ENCODE data around the gene ITGB2.

The ITGB2 gene

GRCh38 chr21:44955141-44955797, 34.6 kb upstream of the ITGB2 start:
- Histone ChIP-seq H3K27me3 (ENCODE audit: insufficient read depth, low read length, poor library complexity, severe bottlenecking) (no peaks in the 10 kb centered on the region), H2AFZ (ENCODE audit: low read length) (no peak overlapping the region), H3K4me1 (ENCODE audit: insufficient read depth, low read length, poor library complexity, severe bottlenecking) (no peaks in the 10 kb centered on the region), H3K36me3 (ENCODE audit: insufficient read depth, low read length) (peaks cover 48% of the 10 kb centered on the region; the same call in 1 of the 2 replicates), H3K9me3 (ENCODE audit: insufficient read depth, low read depth, low read length) (no peaks in the 10 kb centered on the region), H3K4me3 (ENCODE audit: low read length, poor library complexity, severe bottlenecking) (no peak overlapping the region), H3K4me2 (ENCODE audit: low read depth, low read length, poor library complexity, severe bottlenecking) (no peak overlapping the region), H3K9ac (ENCODE audit: low read depth, low read length, poor library complexity, severe bottlenecking) (no peak overlapping the region), H4K20me1 (ENCODE audit: insufficient read depth, low read length, poor library complexity, severe bottlenecking) (peaks cover 6% of the 10 kb centered on the region), H3K9me2 (replicated peaks; ENCODE audit: low read depth, low read length) (no peaks in the 10 kb centered on the region), H3F3A (ENCODE audit: low read depth) (no peaks in the 10 kb centered on the region), H3K79me2 (ENCODE audit: insufficient read depth, low read length) (peaks cover 64% of the 10 kb centered on the region; the same call in 1 of the 2 replicates)
- TF ChIP-seq CTCF (conservative IDR thresholded peaks at IDR 0.05; ENCODE audit: low read length): no peak
- TF ChIP-seq EZH2phosphoT487 (IDR thresholded peaks at IDR 0.05; ENCODE audit: borderline replicate concordance): no peak

GRCh38 chr21:44954281-44954771, 33.6 kb upstream of the ITGB2 start:
- H2AFZ ChIP-seq (ENCODE audit: low read length): no peak overlapping the region
- no peak overlapping the region for H3K4me3 ChIP-seq (ENCODE audit: low read length, poor library complexity, severe bottlenecking)
- no peaks in the 10 kb centered on the region for H3F3A ChIP-seq (ENCODE audit: low read depth)
- no peaks in the 10 kb centered on the region for H3K9me3 ChIP-seq (ENCODE audit: insufficient read depth, low read depth, low read length)
- peaks cover 6% of the 10 kb centered on the region for H4K20me1 ChIP-seq (ENCODE audit: insufficient read depth, low read length, poor library complexity, severe bottlenecking)
- no peak overlapping the region for H3K4me2 ChIP-seq (ENCODE audit: low read depth, low read length, poor library complexity, severe bottlenecking)
- no peak for TF ChIP-seq CTCF (conservative IDR thresholded peaks at IDR 0.05; ENCODE audit: low read length)
- no peak for TF ChIP-seq EZH2phosphoT487 (IDR thresholded peaks at IDR 0.05; ENCODE audit: borderline replicate concordance)
- H3K79me2 ChIP-seq (ENCODE audit: insufficient read depth, low read length): peaks cover 71% of the 10 kb centered on the region; the same call in 1 of the 2 replicates
- H3K9me2 ChIP-seq (replicated peaks; ENCODE audit: low read depth, low read length): no peaks in the 10 kb centered on the region
- H3K9ac ChIP-seq (ENCODE audit: low read depth, low read length, poor library complexity, severe bottlenecking): no peak overlapping the region
- H3K36me3 ChIP-seq (ENCODE audit: insufficient read depth, low read length): peaks cover 39% of the 10 kb centered on the region; the same call in 1 of the 2 replicates
- H3K4me1 ChIP-seq (ENCODE audit: insufficient read depth, low read length, poor library complexity, severe bottlenecking): no peaks in the 10 kb centered on the region
- H3K27me3 ChIP-seq (ENCODE audit: insufficient read depth, low read length, poor library complexity, severe bottlenecking): no peaks in the 10 kb centered on the region

- Histone ChIP-seq H4K20me1 (ENCODE audit: insufficient read depth, low read length, poor library complexity, severe bottlenecking) (peaks cover 6% of the 10 kb centered on the region), H3K27me3 (ENCODE audit: insufficient read depth, low read length, poor library complexity, severe bottlenecking) (no peaks in the 10 kb centered on the region), H3K9ac (ENCODE audit: low read depth, low read length, poor library complexity, severe bottlenecking) (no peak overlapping the region), H3K79me2 (ENCODE audit: insufficient read depth, low read length) (peaks cover 73% of the 10 kb centered on the region; the same call in 1 of the 2 replicates), H3K4me1 (ENCODE audit: insufficient read depth, low read length, poor library complexity, severe bottlenecking) (no peaks in the 10 kb centered on the region), H3K4me3 (ENCODE audit: low read length, poor library complexity, severe bottlenecking) (no peak overlapping the region), H2AFZ (ENCODE audit: low read length) (no peak overlapping the region), H3K9me2 (replicated peaks; ENCODE audit: low read depth, low read length) (no peaks in the 10 kb centered on the region), H3K9me3 (ENCODE audit: insufficient read depth, low read depth, low read length) (no peaks in the 10 kb centered on the region), H3K4me2 (ENCODE audit: low read depth, low read length, poor library complexity, severe bottlenecking) (no peak overlapping the region), H3K36me3 (ENCODE audit: insufficient read depth, low read length) (peaks cover 34% of the 10 kb centered on the region; the same call in 1 of the 2 replicates), H3F3A (ENCODE audit: low read depth) (no peaks in the 10 kb centered on the region)
- no peak for TF ChIP-seq EZH2phosphoT487 (IDR thresholded peaks at IDR 0.05; ENCODE audit: borderline replicate concordance)
- TF ChIP-seq CTCF (conservative IDR thresholded peaks at IDR 0.05; ENCODE audit: low read length): no peak
Measured at GRCh38 chr21:44953628-44954021, 32.9 kb upstream of the ITGB2 start.

All from Loucy (cell line).